ENCODE results near the gene PGF. TPM values are rescaled to one million over a fixed set of nuclear protein-coding genes. Genes with fewer than 3 reads are reported as not detected.

The PGF gene
- total and polyA plus RNA-seq, 4 donors, result 0.61 to 4.5 (median 1.8) TPM

DNA sequence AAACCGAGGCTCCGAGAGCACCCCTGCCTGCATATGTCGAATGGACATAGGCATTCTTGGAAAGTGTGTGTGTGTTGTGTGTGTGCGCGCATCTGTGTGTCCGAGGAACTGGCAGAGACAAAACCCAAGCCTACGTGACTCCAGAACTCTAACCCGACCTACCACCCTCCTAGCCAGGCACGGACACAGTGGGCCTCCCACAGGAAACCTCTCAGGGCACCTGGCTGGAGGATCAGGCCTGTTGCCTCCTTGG lies 556 bp upstream of the PGF start:
- Histone ChIP-seq H3K4me3 (ENCODE audit: low read depth in 1 of 3, low read length in 3 of 3) (no peak overlapping the region), H3K27me3 (ENCODE audit: control insufficient read depth in 4 of 4, insufficient read depth in 4 of 4, low read length in 3 of 4) (no peaks in the 10 kb centered on the region)

DNA sequence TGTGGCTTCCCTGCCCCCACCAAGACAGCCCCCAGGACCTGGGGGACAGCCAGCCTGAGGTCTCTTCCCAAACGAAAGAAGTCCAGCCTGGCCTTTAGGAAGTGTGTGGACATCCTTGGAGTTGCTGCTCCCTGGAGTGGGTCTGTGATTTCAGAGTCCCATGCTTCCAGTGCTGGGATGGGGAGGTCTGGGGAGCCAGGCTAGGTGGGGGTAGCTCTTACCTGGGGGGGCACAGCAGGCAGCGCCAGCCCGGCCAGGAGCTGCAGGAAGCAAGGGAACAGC lies 509 bp downstream of the PGF start:
- no peak overlapping the region for H3K9ac ChIP-seq (ENCODE audit: low read depth in 1 of 2, low read length in 2 of 2)
- H3K4me1 ChIP-seq (ENCODE audit: control insufficient read depth in 4 of 4, insufficient read depth in 4 of 4, low read length in 3 of 4), result peaks cover 0 to 9% (median 4%) of the 10 kb centered on the region in 4 donors
- no peaks in the 10 kb centered on the region for H3K9me3 ChIP-seq (ENCODE audit: control insufficient read depth in 4 of 4, low read length in 3 of 4)
- peak overlapping the region in 2 of 3 donors; percentile 31 to 42 for H3K4me3 ChIP-seq (ENCODE audit: low read depth in 1 of 3, low read length in 3 of 3)
- no peak for DNase-seq (ENCODE audit: low spot score)
- no peaks in the 10 kb centered on the region for H3K27me3 ChIP-seq (ENCODE audit: control insufficient read depth in 4 of 4, insufficient read depth in 4 of 4, low read length in 3 of 4)
- no peaks in the 10 kb centered on the region for H3K36me3 ChIP-seq (ENCODE audit: control insufficient read depth in 4 of 4, insufficient read depth in 3 of 4, low read depth in 1 of 4, low read length in 3 of 4)
- H3K27ac ChIP-seq (ENCODE audit: low read depth in 1 of 2, low read length in 2 of 2), result peak overlapping the region; percentile 25 to 58
- WGBS, result 10% methylated on average over 3 of the region's 3 CpGs
- no peak for TF ChIP-seq SP1 (IDR thresholded peaks at IDR 0.05)
- TF ChIP-seq, protein P1, sequence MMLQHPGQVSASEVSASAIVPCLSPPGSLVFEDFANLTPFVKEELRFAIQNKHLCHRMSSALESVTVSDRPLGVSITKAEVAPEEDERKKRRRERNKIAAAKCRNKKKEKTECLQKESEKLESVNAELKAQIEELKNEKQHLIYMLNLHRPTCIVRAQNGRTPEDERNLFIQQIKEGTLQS (IDR thresholded peaks at IDR 0.05), result no peak
- TF ChIP-seq GABPA (IDR thresholded peaks at IDR 0.05 in 1 of 2, conservative IDR thresholded peaks at IDR 0.05 in 1 of 2), result no peak
- no peak for TF ChIP-seq RAD21 (IDR thresholded peaks at IDR 0.05)
- TF ChIP-seq NR2F2 (IDR thresholded peaks at IDR 0.05), result no peak
- TF ChIP-seq EGR1 (IDR thresholded peaks at IDR 0.05; ENCODE audit: low read depth in 2 of 2), result no peak
- TF ChIP-seq HNF4G (IDR thresholded peaks at IDR 0.05), result no peak
- TF ChIP-seq, protein P2, sequence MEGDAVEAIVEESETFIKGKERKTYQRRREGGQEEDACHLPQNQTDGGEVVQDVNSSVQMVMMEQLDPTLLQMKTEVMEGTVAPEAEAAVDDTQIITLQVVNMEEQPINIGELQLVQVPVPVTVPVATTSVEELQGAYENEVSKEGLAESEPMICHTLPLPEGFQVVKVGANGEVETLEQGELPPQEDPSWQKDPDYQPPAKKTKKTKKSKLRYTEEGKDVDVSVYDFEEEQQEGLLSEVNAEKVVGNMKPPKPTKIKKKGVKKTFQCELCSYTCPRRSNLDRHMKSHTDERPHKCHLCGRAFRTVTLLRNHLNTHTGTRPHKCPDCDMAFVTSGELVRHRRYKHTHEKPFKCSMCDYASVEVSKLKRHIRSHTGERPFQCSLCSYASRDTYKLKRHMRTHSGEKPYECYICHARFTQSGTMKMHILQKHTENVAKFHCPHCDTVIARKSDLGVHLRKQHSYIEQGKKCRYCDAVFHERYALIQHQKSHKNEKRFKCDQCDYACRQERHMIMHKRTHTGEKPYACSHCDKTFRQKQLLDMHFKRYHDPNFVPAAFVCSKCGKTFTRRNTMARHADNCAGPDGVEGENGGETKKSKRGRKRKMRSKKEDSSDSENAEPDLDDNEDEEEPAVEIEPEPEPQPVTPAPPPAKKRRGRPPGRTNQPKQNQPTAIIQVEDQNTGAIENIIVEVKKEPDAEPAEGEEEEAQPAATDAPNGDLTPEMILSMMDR (IDR thresholded peaks at IDR 0.05; ENCODE audit: low read depth, low read length, missing input control), result no peak
- no peak for TF ChIP-seq HNF4A (conservative IDR thresholded peaks at IDR 0.05)
- TF ChIP-seq, protein P3, sequence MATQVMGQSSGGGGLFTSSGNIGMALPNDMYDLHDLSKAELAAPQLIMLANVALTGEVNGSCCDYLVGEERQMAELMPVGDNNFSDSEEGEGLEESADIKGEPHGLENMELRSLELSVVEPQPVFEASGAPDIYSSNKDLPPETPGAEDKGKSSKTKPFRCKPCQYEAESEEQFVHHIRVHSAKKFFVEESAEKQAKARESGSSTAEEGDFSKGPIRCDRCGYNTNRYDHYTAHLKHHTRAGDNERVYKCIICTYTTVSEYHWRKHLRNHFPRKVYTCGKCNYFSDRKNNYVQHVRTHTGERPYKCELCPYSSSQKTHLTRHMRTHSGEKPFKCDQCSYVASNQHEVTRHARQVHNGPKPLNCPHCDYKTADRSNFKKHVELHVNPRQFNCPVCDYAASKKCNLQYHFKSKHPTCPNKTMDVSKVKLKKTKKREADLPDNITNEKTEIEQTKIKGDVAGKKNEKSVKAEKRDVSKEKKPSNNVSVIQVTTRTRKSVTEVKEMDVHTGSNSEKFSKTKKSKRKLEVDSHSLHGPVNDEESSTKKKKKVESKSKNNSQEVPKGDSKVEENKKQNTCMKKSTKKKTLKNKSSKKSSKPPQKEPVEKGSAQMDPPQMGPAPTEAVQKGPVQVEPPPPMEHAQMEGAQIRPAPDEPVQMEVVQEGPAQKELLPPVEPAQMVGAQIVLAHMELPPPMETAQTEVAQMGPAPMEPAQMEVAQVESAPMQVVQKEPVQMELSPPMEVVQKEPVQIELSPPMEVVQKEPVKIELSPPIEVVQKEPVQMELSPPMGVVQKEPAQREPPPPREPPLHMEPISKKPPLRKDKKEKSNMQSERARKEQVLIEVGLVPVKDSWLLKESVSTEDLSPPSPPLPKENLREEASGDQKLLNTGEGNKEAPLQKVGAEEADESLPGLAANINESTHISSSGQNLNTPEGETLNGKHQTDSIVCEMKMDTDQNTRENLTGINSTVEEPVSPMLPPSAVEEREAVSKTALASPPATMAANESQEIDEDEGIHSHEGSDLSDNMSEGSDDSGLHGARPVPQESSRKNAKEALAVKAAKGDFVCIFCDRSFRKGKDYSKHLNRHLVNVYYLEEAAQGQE (IDR thresholded peaks at IDR 0.05), result no peak
- TF ChIP-seq JUND (IDR thresholded peaks at IDR 0.05), result no peak

More for the DNA sequence above, 556 bp upstream of the PGF start:
- Histone ChIP-seq H3K4me1 (ENCODE audit: control insufficient read depth in 4 of 4, insufficient read depth in 4 of 4, low read length in 3 of 4) (peaks cover 0 to 9% (median 4%) of the 10 kb centered on the region in 4 donors), H3K9me3 (ENCODE audit: control insufficient read depth in 4 of 4, low read length in 3 of 4) (no peaks in the 10 kb centered on the region), H3K9ac (ENCODE audit: low read depth in 1 of 2, low read length in 2 of 2) (no peak overlapping the region), H3K27ac (ENCODE audit: low read depth in 1 of 2, low read length in 2 of 2) (no peak overlapping the region), H3K36me3 (ENCODE audit: control insufficient read depth in 4 of 4, insufficient read depth in 3 of 4, low read depth in 1 of 4, low read length in 3 of 4) (no peaks in the 10 kb centered on the region)
- 85% methylated on average over 9 of the region's 9 CpGs for WGBS
- TF ChIP-seq, protein P4, sequence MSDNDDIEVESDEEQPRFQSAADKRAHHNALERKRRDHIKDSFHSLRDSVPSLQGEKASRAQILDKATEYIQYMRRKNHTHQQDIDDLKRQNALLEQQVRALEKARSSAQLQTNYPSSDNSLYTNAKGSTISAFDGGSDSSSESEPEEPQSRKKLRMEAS (IDR thresholded peaks at IDR 0.05), result no peak
- TF ChIP-seq HNF4A (conservative IDR thresholded peaks at IDR 0.05) (no peak), GABPA (IDR thresholded peaks at IDR 0.05 in 1 of 2, conservative IDR thresholded peaks at IDR 0.05 in 1 of 2) (no peak), FOXA2 (IDR thresholded peaks at IDR 0.05) (no peak), FOXA1 (IDR thresholded peaks at IDR 0.05) (no peak), NR2F2 (IDR thresholded peaks at IDR 0.05) (no peak), RAD21 (IDR thresholded peaks at IDR 0.05) (no peak), SP1 (IDR thresholded peaks at IDR 0.05) (no peak), YY1 (IDR thresholded peaks at IDR 0.05) (no peak)
- TF ChIP-seq, protein P2 (IDR thresholded peaks at IDR 0.05; ENCODE audit: low read depth, low read length, missing input control), result no peak
- TF ChIP-seq, protein P1 (IDR thresholded peaks at IDR 0.05), result no peak
- TF ChIP-seq, protein P3 (IDR thresholded peaks at IDR 0.05), result no peak
- DNase-seq (ENCODE audit: low spot score), result no peak

Measured in liver (tissue), 9 donors.